K562 (cell line): ENCODE results near the gene NR1H3. TPM values are rescaled to one million over a fixed set of nuclear protein-coding genes. Genes with fewer than 3 reads are reported as not detected.

Experiments
- AFF4 ChIP-seq: sonication (generic); formaldehyde crosslinking; IDR thresholded peaks from 2 replicates; pipeline ENCODE4 v1.8.0; 2023; ENCODE audit warnings: mild to moderate bottlenecking, missing genetic modification reagents
- BRD9 ChIP-seq: fragments of 450-650 bp; IDR thresholded peaks from 2 replicates; pipeline ENCODE4 v1.6.1; 2018; ENCODE audit warnings: low read depth; ENCODE audit not compliant: partially characterized antibody
- BRF2 ChIP-seq: IDR thresholded peaks from 3 replicates; pipeline ENCODE4 v1.6.1; 2011; ENCODE audit warnings: borderline replicate concordance, mild to moderate bottlenecking; ENCODE audit not compliant: insufficient read length, insufficient read depth
- CBFA2T3 ChIP-seq: fragments of 450-650 bp; IDR thresholded peaks from 2 replicates; pipeline ENCODE4 v1.6.1; 2017
- E2F3 ChIP-seq: fragments of 250-450 bp; sonication (Bioruptor Pico); IDR thresholded peaks from 2 replicates; pipeline ENCODE4 v1.4.0; 2020; ENCODE audit warnings: mild to moderate bottlenecking
- EWSR1 ChIP-seq: fragments of 450-650 bp; IDR thresholded peaks from 2 replicates; pipeline ENCODE4 v1.6.1; 2018; ENCODE audit warnings: borderline replicate concordance, mild to moderate bottlenecking, low read depth, moderate library complexity; ENCODE audit not compliant: partially characterized antibody
- FOXA3 ChIP-seq, 2 experiments: fragments of 450-650 bp in 1 of 2; sonication (generic) in 1 of 2; formaldehyde crosslinking; IDR thresholded peaks in 1 of 2; conservative IDR thresholded peaks in 1 of 2; 2 replicates each; pipeline versions ENCODE4 v1.4.0 to v1.8.0; 2020 to 2022; ENCODE audit warnings: mild to moderate bottlenecking in 2 of 2, missing genetic modification reagents in 1 of 2
- HNRNPUL1 ChIP-seq: fragments of 200-400 bp; formaldehyde crosslinking; IDR thresholded peaks from 2 replicates; pipeline ENCODE4 v1.6.1; 2017; ENCODE audit warnings: low read length
- KDM2B ChIP-seq: fragments of 250-450 bp; sonication (Bioruptor Pico); IDR thresholded peaks from 2 replicates; pipeline ENCODE4 v1.8.0; 2021; ENCODE audit warnings: mild to moderate bottlenecking, moderate library complexity
- MLX ChIP-seq, 2 experiments: fragments of 450-650 bp in 1 of 2; sonication (generic) in 1 of 2; formaldehyde crosslinking; conservative IDR thresholded peaks; 2 replicates each; pipeline versions ENCODE4 v1.4.0 to v1.8.1; 2020 to 2022; ENCODE audit warnings: mild to moderate bottlenecking in 1 of 2, missing genetic modification reagents in 1 of 2
- SOX6 ChIP-seq: fragments of 450-650 bp; IDR thresholded peaks from 2 replicates; pipeline ENCODE4 v1.6.1; 2014; ENCODE audit warnings: mild to moderate bottlenecking
- TCF7 ChIP-seq: sonication (generic); IDR thresholded peaks from 2 replicates; pipeline ENCODE4 v1.6.1; 2016; ENCODE audit warnings: antibody characterized with exemption, borderline replicate concordance
- TGIF2 ChIP-seq: sonication (generic); formaldehyde crosslinking; IDR thresholded peaks from 2 replicates; pipeline ENCODE4 v1.8.1; 2022; ENCODE audit warnings: mild to moderate bottlenecking, missing genetic modification reagents, moderate library complexity
- THRAP3 ChIP-seq: fragments of 450-650 bp; IDR thresholded peaks from 2 replicates; pipeline ENCODE4 v1.6.1; 2016; ENCODE audit warnings: mild to moderate bottlenecking, inconsistent platforms, borderline replicate concordance
- WHSC1 ChIP-seq: IDR thresholded peaks from one replicate; pipeline ENCODE4 v1.6.1; 2012; ENCODE audit warnings: low read length, control low read depth, inconsistent platforms
- ZFPM2 ChIP-seq: fragments of 250-450 bp; sonication (Bioruptor Pico); IDR thresholded peaks from 2 replicates; pipeline ENCODE4 v1.5.1; 2022; ENCODE audit warnings: mild to moderate bottlenecking
- ZNF184 ChIP-seq: sonication (generic); formaldehyde crosslinking; IDR thresholded peaks from 2 replicates; pipeline ENCODE4 v1.5.0; 2020; ENCODE audit warnings: missing genetic modification reagents
- ZNF551 ChIP-seq: fragments of 250-450 bp; sonication (Bioruptor Pico); IDR thresholded peaks from 2 replicates; pipeline ENCODE4 v1.5.0; 2021; ENCODE audit warnings: mild to moderate bottlenecking, moderate library complexity
- ZNF699 ChIP-seq: fragments of 250-450 bp; sonication (Bioruptor Pico); IDR thresholded peaks from 2 replicates; pipeline ENCODE4 v1.8.0; 2021; ENCODE audit warnings: mild to moderate bottlenecking, moderate library complexity; ENCODE audit not compliant: insufficient replicate concordance
- ZSCAN32 ChIP-seq: fragments of 450-650 bp; formaldehyde crosslinking; IDR thresholded peaks from 2 replicates; pipeline ENCODE4 v1.4.0; 2020; ENCODE audit warnings: mild to moderate bottlenecking, moderate library complexity
- polyA plus RNA-seq, 8 experiments: library from polyadenylated mRNA; depleted of rRNA in 4 of 8; stranded (reverse) in 5 of 8; unstranded in 3 of 8; fragments of >200 nt; fragmentation: Nextera tagmentation in 2 of 8; fragmentation: Illumina TruSeq in 1 of 8; extraction: Ambion mirVana in 2 of 8; extraction: Trizol in 1 of 8; gene quantifications; 2 replicates each; pipeline versions ENCODE4 v1.2.1 to v1.2.3, GENCODE V29; 2011 to 2014; ENCODE audit warnings: inconsistent platforms in 1 of 8, missing spikeins in 1 of 8
- total RNA-seq, 7 experiments: library from RNA; depleted of rRNA in 6 of 7; stranded (reverse); fragments of >200 nt in 6 of 7; fragmentation: Illumina TruSeq in 2 of 7; extraction: Trizol in 2 of 7; gene quantifications; 2 replicates each; pipeline versions ENCODE4 v1.2.1 to v1.2.3, GENCODE V29; 2011 to 2021; ENCODE audit warnings: low replicate concordance in 1 of 7

NR1H3 gene
- total and polyA plus RNA-seq, 9 of the 15 experiments (the other 6 are each of a cell fraction or from before 2014, with no cell fraction given), result 8.2 to 26.0 (median 11.9) TPM

GRCh38 chr11:47248664-47249377, 9.0 kb upstream of the NR1H3 start, which contains the start of gene ACP2 (continued):
- peak; percentile 91; the same call in 1 of the 2 replicates for TF ChIP-seq THRAP3
- peak in 1 of 2 experiments; percentile 63; a peak in 2 of 4 replicates for TF ChIP-seq FOXA3 (CRISPR knock-in tag; conservative IDR thresholded peaks at IDR 0.05 in 1 of 2, IDR thresholded peaks at IDR 0.05 in 1 of 2)
- no peak for TF ChIP-seq ZNF551 (CRISPR knock-in tag)
- TF ChIP-seq WHSC1, result no peak
- peak; percentile 77 for TF ChIP-seq BRD9
- TF ChIP-seq EWSR1, result no peak
- TF ChIP-seq BRF2, result no peak
- no peak; the same call in 1 of the 2 replicates for TF ChIP-seq CBFA2T3
- TF ChIP-seq ZFPM2 (CRISPR knock-in tag), result 0 out of 2 replicates have a peak, but pooled peaks have one; percentile 29
- no peak for TF ChIP-seq ZNF699 (CRISPR knock-in tag)
- no peak for TF ChIP-seq ZSCAN32 (CRISPR knock-in tag)
- TF ChIP-seq MLX (CRISPR knock-in tag; conservative IDR thresholded peaks at IDR 0.05), result no peak; a peak in 1 of 4 replicates
- TF ChIP-seq ZNF184 (CRISPR knock-in tag), result no peak
- peak; percentile 74 for TF ChIP-seq SOX6
- TF ChIP-seq TCF7, result peak; percentile 71; the same call in 1 of the 2 replicates
- no peak for TF ChIP-seq HNRNPUL1
- no peak for TF ChIP-seq TGIF2 (CRISPR knock-in tag)
- TF ChIP-seq KDM2B (CRISPR knock-in tag), result no peak
- peak; percentile 63; the same call in 1 of the 2 replicates for TF ChIP-seq E2F3
- TF ChIP-seq AFF4, result no peak
